Natural killer cell (primary cell): Measurements from ENCODE around the gene NPM3. TPM values are rescaled to one million over a fixed set of nuclear protein-coding genes. Genes with fewer than 3 reads are reported as not detected.

ENCODE experiments used
- ATAC-seq, 3 donors: fragments of 150-1000 bp in 2 of 3; fragments of 200-7000 bp in 1 of 3; cut with Tn5 transposase; 1 replicate in 1 of 3; 2 replicates in 2 of 3; pipeline ENCODE4 v1.10.0; 2021; ENCODE audit warnings: mild to moderate bottlenecking in 2 of 3, moderate library complexity in 2 of 3
- DNase-seq, 2 donors: peaks; one replicate each; pipeline versions ENCODE4 v3.0.0 to v3.0.0-alpha.2; 2013 to 2021; ENCODE audit warnings: mixed read lengths in 1 of 2
- H3K27ac ChIP-seq: one replicate; pipeline ENCODE4 v1.5.1; 2013; ENCODE audit warnings: mild to moderate bottlenecking, low read length
- H3K27me3 ChIP-seq: one replicate; pipeline ENCODE4 v1.6.1; 2013; ENCODE audit warnings: low read length; ENCODE audit not compliant: control insufficient read depth, insufficient read depth
- H3K36me3 ChIP-seq: one replicate; pipeline ENCODE4 v1.6.1; 2013; ENCODE audit warnings: low read length; ENCODE audit not compliant: control insufficient read depth, insufficient read depth
- H3K4me1 ChIP-seq: one replicate; pipeline ENCODE4 v1.6.1; 2013; ENCODE audit warnings: low read length; ENCODE audit not compliant: control insufficient read depth, insufficient read depth
- H3K4me3 ChIP-seq: one replicate; pipeline ENCODE4 v1.5.1; 2013; ENCODE audit warnings: low read length
- H3K9me3 ChIP-seq: one replicate; pipeline ENCODE4 v1.6.1; 2013; ENCODE audit warnings: low read length; ENCODE audit not compliant: control insufficient read depth, insufficient read depth
- H3K27ac Mint-ChIP-seq, 2 donors: one replicate each; pipeline ENCODE4 v1.8.0; 2022; ENCODE audit warnings: mild to moderate bottlenecking in 2 of 2, mixed read lengths in 2 of 2, moderate library complexity in 1 of 2
- H3K27me3 Mint-ChIP-seq, 2 donors: one replicate each; pipeline ENCODE4 v1.8.0; 2022; ENCODE audit warnings: low read depth in 2 of 2, mixed read lengths in 2 of 2
- H3K36me3 Mint-ChIP-seq: one replicate; pipeline ENCODE4 v1.8.0; 2022; ENCODE audit warnings: mixed read lengths
- H3K4me1 Mint-ChIP-seq, 2 donors: one replicate each; pipeline ENCODE4 v1.8.0; 2022; ENCODE audit warnings: mixed read lengths in 2 of 2
- H3K4me3 Mint-ChIP-seq: one replicate; pipeline ENCODE4 v1.8.0; 2022; ENCODE audit warnings: mild to moderate bottlenecking, moderate library complexity, mixed read lengths
- H3K9me3 Mint-ChIP-seq, 2 donors: one replicate each; pipeline ENCODE4 v1.8.0; 2022; ENCODE audit warnings: mixed read lengths in 2 of 2
- WGBS: methylation state at CpG from one replicate; pipeline ENCODE4 v1.1.7; 2013; ENCODE audit warnings: missing lambda C conversion rate; ENCODE audit not compliant: insufficient coverage; 5-methylcytosine and 5-hydroxymethylcytosine counted together
- intact Hi-C: fragments of 100-400 bp; cut with micrococcal nuclease; formaldehyde crosslinking; loops from one replicate; pipeline ENCODE4 v1.14.2; 2022
- total RNA-seq, 4 donors: library from RNA; stranded (reverse); fragments of 120-200 nt in 1 of 4; gene quantifications; one replicate each; pipeline versions ENCODE4 v1.2.3 to v1.2.4, GENCODE V29; 2013 to 2022
- TF ChIP-seq, protein P1 (sequence below): fragments of 200-600 bp; IDR thresholded peaks from one replicate; pipeline ENCODE4 v1.8.0; 2022; ENCODE audit warnings: antibody characterized with exemption

NPM3 gene
- total RNA-seq, 3 donors from 2014 or later (not counting 1 experiment from before 2014, with no cell fraction given), result 8.2 to 9.0 (median 8.5) TPM

DNA sequence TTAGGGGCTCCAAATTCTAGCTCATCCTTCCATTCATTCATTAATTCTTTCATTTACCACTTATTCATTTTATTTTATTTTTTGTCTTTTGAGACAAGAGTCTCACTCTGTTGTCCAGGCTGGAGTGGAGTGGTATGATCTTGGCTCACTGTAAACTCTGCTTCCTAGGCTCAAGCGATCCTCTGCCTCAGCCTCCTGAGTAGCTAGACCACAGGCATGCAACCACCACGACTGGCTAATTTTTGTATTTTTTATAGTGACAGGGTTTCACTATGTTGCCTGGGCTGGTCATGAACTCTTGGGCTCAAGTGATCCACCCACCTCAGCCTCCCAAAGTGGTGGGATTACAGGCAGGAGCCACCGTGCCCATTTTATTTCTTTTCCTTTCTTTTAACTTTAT is 39.0 kb downstream of the NPM3 start:
- Histone ChIP-seq H3K36me3 (no peaks in the 10 kb centered on the region), H3K4me1 (no peaks in the 10 kb centered on the region), H3K27ac (no peak overlapping the region), H3K9me3 (no peaks in the 10 kb centered on the region), H3K4me3 (no peak overlapping the region), H3K27me3 (no peaks in the 10 kb centered on the region)
- TF ChIP-seq, protein P1, sequence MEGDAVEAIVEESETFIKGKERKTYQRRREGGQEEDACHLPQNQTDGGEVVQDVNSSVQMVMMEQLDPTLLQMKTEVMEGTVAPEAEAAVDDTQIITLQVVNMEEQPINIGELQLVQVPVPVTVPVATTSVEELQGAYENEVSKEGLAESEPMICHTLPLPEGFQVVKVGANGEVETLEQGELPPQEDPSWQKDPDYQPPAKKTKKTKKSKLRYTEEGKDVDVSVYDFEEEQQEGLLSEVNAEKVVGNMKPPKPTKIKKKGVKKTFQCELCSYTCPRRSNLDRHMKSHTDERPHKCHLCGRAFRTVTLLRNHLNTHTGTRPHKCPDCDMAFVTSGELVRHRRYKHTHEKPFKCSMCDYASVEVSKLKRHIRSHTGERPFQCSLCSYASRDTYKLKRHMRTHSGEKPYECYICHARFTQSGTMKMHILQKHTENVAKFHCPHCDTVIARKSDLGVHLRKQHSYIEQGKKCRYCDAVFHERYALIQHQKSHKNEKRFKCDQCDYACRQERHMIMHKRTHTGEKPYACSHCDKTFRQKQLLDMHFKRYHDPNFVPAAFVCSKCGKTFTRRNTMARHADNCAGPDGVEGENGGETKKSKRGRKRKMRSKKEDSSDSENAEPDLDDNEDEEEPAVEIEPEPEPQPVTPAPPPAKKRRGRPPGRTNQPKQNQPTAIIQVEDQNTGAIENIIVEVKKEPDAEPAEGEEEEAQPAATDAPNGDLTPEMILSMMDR, result no peak
- no peaks in the 10 kb centered on the region for H3K9me3 Mint-ChIP-seq
- WGBS, result 84% methylated on average over 1 of the region's 3 CpGs
- DNase-seq (no peak), ATAC-seq (no peak)
- H3K4me1 Mint-ChIP-seq, result no peaks in the 10 kb centered on the region
- no peak overlapping the region for H3K4me3 Mint-ChIP-seq
- peaks cover 19 to 26% of the 10 kb centered on the region in 2 donors for H3K27me3 Mint-ChIP-seq
- no peak overlapping the region for H3K27ac Mint-ChIP-seq
- H3K36me3 Mint-ChIP-seq, result no peaks in the 10 kb centered on the region
- intact Hi-C loops, result no loop called here

DNA sequence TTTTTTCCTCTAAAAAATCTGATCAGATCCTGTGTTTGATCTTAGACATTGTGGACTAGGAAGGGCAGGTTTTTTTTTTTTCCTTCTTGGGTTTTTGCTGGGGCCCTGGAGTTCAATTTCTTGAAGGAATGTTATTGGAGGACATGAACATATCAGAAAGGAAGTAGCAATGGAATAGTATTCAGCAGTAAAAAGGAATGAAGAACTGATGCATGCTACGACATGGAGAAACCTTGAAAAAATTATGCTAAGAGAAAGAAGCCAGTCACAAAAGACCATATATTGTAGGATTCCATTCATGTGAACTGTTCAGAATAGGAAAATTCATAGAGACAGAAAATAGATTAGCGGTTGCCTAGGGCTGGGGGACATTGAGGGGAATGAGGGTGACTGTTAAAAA is 41.3 kb downstream of the NPM3 start:
- no peak overlapping the region for H3K27ac Mint-ChIP-seq

DNA sequence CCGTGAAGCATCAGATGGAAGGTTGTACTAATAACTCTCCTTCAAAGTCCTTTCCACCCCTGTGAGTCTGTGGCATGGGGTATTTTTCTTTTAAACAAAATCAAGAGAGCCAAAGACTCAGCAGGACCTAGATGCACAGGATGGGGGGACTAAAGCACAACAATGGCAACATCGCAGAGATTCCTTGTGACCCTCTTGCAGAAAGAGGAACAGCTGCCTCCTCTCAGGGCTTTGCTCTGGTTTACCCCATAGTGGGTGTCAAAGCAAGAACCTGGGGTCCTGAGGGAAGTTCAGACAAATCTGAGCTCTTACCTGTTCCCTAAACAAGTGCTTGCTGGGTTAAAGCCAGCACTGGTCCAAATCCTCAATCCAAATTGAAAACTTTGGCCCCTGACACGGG is 46.6 kb downstream of the NPM3 start:
- no peaks in the 10 kb centered on the region for H3K36me3 Mint-ChIP-seq
- H3K27me3 ChIP-seq, result no peaks in the 10 kb centered on the region
- TF ChIP-seq, protein P1, result no peak
- no peaks in the 10 kb centered on the region for H3K4me1 Mint-ChIP-seq
- no peaks in the 10 kb centered on the region for H3K4me1 ChIP-seq
- H3K9me3 ChIP-seq, result no peaks in the 10 kb centered on the region
- no peak overlapping the region for H3K27ac Mint-ChIP-seq
- no peak overlapping the region for H3K4me3 ChIP-seq
- intact Hi-C loops, result no loop called here
- ATAC-seq (no peak), DNase-seq (no peak)
- H3K36me3 ChIP-seq, result no peaks in the 10 kb centered on the region
- no peak overlapping the region for H3K4me3 Mint-ChIP-seq
- peaks cover 24 to 33% of the 10 kb centered on the region in 2 donors for H3K27me3 Mint-ChIP-seq
- H3K27ac ChIP-seq, result no peak overlapping the region
- H3K9me3 Mint-ChIP-seq, result no peaks in the 10 kb centered on the region
- 69% methylated on average over 2 of the region's 3 CpGs for WGBS

More for the DNA sequence above, 41.3 kb downstream of the NPM3 start:
- Mint-ChIP-seq H3K27me3 (peaks cover 19 to 26% of the 10 kb centered on the region in 2 donors), H3K36me3 (no peaks in the 10 kb centered on the region), H3K4me3 (no peak overlapping the region), H3K9me3 (no peaks in the 10 kb centered on the region), H3K4me1 (no peaks in the 10 kb centered on the region)
- no peak for ATAC-seq
- Histone ChIP-seq H3K36me3 (no peaks in the 10 kb centered on the region), H3K4me3 (no peak overlapping the region), H3K9me3 (no peaks in the 10 kb centered on the region), H3K27ac (no peak overlapping the region), H3K4me1 (no peaks in the 10 kb centered on the region), H3K27me3 (no peaks in the 10 kb centered on the region)
- TF ChIP-seq, protein P1, result no peak
- DNase-seq, result no peak
- WGBS, result 50% methylated on average over 2 of the region's 2 CpGs
- intact Hi-C loops, result no loop called here

DNA sequence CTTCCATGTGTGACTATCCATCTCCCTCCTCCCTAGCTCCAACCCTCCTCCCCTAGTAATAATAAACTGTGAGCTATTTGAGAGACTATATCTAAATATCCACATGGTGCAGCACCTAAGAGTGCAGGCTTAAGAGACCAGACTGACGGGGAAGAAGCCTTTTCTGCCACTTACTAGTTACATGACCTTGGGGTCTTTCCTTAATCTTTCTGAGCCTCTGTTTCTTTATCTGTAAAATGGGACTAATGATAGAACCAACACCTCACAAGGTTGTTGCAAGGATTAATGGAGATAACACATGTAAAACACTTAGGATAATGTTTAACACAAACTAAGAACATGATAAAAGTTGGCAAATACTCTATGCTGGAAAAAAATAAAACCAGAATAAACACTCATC is 51.1 kb downstream of the NPM3 start:
- DNase-seq (no peak), ATAC-seq (no peak)
- Mint-ChIP-seq H3K4me3 (no peak overlapping the region), H3K4me1 (no peaks in the 10 kb centered on the region), H3K27me3 (peaks cover 23 to 26% of the 10 kb centered on the region in 2 donors), H3K27ac (no peak overlapping the region), H3K36me3 (no peaks in the 10 kb centered on the region), H3K9me3 (no peaks in the 10 kb centered on the region)
- intact Hi-C loops, result no loop called here
- Histone ChIP-seq H3K27ac (no peak overlapping the region), H3K27me3 (no peaks in the 10 kb centered on the region), H3K9me3 (no peaks in the 10 kb centered on the region), H3K4me3 (no peak overlapping the region), H3K36me3 (no peaks in the 10 kb centered on the region), H3K4me1 (no peaks in the 10 kb centered on the region)
- TF ChIP-seq, protein P1, result no peak
- WGBS, result 100% methylated on average over 1 of the region's 1 CpG
